Limb (tissue), 2 donors: ENCODE results near the gene ELL2.
"Not testable (repeated sequence)": the region's sequence is repeated elsewhere in the genome, so short reads cannot be mapped to it uniquely, and the experiment has no call there.

Source experiments
- DNase-seq, 2 donors: peaks; one replicate each; pipeline ENCODE4 v3.0.0-alpha.2; 2016; ENCODE audit errors: extremely low spot score in 2 of 2

The ELL2 gene

DNA sequence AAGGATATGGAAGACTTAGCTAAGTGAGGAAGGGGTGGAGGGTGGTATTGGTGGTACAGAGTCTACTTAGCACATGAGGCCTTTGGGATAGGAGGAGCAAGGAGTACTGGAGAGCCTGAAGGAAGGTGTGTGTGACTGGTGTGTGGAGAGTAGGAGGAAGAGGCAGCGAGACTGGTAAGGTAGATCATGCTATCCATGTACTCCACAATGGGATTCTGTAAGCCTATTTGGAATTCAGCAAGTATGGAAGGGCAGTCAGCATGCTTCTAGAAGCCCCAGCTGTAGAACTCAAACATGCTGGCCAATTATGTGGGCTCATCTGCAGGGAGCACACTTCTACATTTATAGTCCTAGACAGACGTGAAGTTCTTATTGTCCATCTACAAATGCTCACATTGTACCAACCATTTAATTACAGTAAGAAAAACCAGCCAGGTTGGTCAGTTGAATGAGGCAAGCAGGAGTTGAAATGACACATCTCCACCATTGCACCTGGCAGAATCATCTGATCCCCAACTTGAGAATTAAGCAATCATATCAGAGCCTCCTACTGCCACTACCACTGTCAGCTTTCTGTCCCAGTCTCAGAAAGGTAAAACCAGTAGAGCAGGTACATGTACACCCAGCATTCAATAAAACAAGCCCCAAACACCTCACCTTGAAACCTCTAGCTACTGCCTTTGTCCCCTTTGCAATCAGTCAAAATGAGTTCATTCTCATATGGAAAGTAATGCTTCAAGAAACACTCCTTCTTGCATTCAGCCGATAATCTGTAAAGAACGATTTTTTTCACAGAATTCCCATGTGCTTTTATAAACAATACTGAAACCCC is 78.2 kb downstream of the ELL2 start:
- no peak for DNase-seq

DNA sequence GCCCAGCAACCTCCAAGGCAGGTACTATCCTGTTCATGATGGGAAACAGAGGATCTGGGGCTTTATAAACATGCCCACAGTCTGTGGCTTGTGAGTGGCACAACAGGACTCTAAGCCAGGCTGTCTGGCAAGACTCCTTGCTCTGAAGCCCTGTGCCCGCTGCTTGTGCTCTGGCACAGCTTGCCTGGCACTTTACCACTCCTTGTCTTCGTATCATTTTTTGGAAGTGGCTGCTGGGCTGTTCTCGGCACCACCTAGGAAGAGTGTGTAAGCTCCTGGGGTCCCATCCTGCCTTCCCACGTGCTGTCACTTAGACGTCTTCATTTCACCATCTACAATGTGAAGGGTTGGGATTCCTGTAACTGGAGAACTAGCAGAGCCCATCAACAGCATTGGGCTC is 79.8 kb downstream of the ELL2 start:
- no peak for DNase-seq

DNA sequence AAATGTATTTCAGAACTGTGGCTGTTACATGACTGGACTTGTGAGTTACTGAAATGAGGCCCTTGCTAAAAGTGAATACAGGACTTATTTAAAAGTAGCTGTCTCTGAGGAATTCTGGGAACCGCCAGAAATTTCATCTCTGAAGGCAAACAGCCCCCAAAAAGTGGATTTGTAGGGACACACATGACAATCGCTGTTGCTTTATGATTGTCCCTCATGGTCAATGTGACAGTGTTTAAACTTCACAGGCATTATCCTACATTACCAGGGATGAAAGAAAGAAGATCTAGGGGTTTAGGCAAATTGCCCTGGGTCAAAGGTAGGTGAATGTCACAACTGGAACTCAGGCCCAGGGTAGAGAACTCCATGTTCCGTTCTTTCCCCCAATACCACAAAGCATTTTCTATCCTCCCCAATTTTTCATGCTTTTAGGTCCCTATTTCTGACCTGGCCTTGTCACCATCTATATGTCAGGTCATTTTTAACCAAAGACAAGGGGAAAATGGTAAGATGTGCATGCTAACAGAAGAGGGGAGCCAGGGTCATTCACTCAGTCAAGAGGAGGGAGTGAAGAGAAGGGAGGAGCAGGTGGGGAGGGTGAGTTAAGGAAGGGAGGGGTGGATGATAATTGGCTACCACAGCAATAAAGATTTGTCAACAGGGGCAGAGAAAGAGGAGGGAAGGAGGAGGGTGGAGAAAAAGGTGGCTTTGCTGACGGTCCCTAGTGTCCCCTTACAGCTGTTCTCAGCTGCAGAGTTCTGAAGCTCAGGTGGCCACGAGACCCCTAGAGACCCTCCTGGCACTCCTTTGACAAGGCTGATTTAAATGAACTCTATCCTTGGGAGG is 81.3 kb downstream of the ELL2 start:
- DNase-seq, result no peak

DNA sequence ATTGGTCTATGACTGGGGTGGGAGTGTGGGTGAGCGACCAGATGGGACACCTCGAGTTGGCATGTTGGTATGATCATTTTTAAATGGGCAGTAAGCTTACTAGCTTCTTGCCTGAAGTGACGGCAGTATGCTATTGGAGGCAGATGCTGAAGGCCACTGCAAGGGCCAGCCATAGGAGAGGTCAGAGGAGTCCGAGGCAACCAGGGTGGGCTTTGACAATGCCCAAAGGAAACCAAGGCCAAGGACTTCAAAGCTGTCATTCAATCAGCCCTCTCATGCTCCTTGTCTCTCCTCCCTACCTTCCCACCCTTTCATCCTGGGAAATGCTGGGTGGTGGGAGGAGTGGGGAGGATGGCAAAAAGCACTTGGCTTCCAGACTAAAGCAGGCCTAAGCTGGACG is 82.0 kb downstream of the ELL2 start:
- DNase-seq, result no peak

DNA sequence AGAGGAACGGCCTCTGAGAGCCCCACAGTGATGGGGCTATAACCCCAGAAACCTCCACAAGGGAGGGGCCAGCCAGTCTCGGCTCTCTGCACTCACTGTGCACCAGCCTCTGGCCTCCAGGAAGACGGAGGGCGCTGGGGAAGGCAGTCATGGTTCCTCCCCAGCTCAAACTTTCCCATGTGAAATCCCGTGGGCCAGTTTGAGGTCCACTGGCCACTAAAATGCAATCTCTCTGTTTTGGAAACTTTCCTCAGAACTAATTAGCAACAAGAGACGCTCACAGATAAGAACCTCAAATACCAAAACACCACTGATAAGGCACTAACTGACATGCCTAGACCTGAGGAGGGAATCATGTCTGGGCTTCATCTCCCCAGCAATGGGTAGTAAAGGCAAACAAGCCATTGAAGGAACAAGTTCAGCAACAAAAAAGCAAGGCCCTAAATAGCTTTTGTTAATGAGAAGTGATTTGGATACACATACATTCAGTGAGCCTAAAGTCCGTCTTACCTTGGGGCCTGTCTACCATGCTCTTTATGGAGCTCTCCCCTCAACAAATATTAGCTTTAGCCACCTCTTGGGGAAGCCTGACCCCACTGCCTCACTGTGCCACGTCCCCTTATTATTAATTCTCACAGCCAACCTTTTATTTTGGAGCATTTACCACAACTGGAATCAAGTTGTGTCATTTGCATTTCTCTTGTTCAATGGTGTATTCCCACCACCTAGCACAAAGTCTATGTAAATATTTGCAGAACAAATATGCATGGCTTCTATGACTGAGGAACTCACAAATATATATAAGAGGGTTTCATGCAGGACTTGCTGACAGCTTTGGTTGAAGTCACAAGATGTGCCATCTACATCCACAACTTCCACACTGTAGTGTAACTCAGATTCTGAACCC is 83.0 kb downstream of the ELL2 start:
- no peak for DNase-seq

DNA sequence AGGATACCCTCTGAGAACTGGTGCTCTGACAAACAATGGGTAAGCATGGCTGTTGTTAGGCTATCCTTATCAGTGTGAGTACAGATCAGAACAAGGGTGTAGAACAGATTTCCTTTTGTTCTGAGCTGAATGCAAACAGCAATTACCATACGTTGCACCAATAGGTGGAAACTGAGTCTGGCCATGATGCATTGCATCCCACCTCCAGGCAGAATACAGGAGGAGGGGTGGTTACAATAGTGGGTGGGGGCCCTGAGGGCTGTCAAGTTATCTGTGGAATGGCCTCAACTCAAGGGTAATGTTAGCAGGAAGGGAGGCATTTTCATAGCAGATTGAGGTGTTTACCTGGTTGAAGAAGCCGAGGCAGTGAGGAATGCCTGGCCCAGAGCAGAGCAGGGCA is 84.9 kb downstream of the ELL2 start:
- no peak for DNase-seq

DNA sequence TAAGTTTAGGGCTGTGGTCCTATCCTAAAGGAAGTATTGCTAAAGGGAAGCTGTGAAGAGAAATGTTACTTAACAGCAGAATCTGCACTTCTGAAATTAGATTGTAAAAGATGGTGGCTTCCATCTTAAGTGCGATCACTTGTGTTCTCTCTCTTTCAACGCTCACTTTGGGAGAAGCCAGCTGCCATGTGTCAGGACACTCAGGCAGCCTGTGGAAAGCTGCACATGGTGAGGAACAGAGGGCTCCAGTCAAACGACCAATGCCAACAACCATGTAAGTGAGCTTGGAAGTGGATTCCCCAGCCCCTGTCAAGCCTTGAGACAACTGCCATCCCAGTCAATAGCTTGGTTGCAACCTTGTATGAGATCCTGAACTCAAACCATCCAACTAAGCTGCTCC is 87.4 kb downstream of the ELL2 start:
- DNase-seq, result no peak

DNA sequence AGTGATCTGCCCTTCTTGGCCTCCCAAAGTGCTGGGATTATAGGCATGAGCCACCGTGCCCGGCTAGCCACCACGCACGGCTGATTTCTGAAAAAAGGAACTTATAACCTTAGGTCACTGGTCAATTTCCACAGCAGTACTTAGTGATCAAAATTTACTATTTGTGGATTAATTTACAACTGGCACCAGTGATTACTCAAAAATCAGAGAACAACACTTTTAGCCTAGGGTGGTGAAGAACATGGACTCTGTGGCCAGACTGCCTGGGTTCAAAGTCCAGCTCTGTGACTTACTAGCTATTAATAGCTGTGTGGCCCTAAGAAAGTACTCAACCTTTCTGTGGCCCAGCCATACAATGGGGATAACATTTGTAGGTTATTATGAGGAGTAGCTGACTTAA is 88.3 kb downstream of the ELL2 start:
- DNase-seq, result no peak

DNA sequence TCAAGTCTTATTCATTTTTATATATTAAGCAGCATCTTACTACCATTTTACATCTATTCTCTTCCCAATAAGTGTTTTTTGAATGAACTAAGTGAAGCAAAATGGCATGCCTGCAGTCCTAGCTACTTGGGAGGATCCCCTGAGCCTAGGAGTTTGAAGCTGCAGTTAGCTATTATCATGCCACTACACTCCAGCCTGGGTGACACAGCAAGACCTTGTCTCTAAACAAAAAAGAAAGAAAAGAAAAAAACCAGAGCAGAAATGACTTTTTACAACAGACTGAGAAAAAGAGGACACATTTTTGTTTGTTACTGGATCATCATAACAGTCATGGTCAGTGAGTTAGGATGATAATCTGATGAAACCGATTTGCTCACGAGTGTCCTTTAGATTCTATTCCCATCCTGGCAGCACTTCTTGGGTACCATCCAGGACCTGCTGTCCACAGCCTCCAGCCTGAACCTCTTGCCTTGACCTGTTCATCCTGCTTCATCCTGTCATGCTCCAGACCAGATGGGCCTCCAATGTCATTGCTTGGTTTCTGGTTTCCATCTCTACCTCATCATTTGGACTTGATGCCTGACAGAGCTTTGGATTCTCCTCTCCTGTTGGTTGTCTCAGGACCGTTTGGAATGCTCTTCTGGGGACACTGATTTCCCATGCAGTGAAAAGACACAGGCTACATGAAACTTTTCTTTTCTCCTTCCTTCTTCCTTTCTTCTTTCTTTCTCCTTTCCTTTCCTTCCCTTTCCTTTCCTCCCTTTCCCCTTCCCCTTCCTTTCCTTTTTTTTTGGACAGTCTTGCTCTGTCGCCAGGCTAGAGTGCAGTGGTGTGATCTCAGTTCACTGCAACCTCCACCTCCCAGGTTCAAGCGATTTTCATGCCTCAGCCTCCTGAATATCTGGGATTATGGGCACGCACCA is 89.0 kb downstream of the ELL2 start:
- DNase-seq, result no peak

DNA sequence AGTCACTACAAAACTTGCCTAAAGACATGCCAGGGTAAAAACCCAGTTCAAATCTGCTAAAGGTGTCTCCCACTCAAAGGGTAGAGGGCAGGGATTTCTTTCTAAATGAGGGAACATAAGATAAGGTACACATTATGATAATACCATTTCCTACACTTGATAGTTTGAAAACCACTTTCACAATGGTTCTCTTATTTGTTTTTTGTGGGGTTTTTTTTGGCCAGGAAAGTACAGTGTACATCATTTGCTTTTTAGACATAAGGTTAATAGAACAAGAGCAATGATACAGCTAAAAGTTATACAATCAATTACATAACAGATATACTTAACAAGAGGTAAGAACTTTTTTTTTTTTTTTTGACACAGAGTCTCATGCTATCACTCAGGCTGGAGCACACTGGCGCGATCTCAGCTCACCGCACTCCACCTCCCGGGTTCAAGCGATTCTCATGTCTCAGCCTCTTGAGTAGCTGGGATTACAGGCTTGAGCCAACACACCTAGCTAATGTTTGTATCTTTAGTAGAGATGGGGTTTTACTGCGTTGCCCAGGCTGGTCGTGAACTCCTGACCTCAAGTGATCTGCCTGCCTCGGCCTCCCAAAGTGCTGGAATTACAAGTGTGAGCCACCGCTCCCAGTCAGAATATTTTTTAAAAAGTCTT is 90.4 kb downstream of the ELL2 start:
- no peak for DNase-seq

DNA sequence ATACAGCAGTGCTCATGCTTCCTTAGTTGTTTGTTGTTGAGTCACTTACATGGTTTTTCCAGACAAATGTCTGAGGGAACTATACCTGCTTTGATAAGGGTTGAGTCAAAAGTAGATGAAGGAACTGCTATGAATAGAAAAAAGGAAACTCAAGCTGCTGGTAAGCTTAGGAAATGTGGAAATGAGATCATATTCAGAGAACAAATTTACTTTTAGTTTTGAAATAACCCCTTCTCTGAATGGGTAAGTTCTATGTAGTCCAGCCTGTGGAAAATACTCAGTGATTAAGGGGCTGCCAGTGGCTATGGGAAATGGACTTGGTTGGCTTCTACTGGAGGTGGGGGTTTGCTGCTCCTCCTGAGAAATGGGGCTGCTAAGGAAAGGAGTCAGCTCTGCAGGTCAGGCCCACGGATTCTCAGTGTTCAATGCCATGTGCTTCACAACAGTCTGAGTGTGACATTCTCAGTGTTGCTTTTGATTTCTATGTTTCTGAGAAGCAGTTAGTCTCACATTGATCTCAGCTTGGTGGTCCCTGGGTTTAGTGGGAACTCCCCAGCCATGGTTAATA is 91.5 kb downstream of the ELL2 start:
- no peak for DNase-seq

DNA sequence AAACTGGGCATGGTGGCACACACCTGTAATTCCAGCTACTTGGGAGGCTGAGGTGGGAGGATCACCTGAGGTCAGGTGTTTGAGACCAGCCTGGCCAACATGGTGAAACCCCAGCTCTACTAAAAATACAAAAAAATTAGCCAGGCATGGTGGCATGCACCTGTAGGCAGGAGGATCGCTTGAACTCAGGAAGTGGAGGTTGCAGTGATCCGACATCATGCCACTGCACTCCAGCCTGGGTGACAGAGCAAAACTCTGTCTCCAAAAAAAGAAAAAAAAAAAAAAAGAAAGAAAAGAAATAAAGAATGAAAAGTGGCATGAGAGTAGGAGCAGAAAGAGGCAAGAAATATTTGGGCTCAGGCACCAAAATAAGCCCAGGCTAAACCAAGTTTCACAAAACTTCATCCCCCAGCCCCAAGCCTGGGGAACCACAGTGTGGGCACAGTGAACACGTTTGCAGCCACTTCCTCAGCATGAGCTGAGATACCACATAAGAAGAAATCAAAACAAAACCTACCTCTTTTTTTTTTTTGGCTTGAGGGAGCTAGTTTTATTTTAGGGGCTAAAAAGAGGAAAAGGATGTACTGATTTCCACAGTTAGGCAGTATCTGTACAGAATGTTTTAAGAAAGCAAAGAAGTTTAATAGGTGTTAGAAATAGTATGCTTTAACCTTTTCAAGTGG is 92.3 kb downstream of the ELL2 start:
- DNase-seq, result not testable (repeated sequence)

DNA sequence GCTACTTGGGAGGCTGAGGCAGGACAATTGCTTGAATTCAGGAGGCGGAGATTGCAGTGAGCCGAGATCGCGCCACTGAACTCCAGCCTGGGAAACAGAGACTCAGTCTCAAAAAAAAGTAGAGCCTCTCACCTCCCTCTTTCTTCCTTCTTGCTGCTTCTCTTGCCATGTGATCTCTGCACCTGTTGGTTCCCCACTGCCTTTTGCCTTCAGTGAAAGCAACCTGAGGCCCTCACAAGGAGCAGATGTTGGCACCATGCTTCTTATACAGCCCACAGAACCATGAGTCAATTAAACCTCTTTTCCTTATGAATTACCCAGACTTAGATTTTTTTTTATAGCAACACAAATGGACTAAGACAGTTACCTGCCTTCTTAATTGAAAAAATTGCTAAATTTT is 93.5 kb downstream of the ELL2 start:
- no peak for DNase-seq

DNA sequence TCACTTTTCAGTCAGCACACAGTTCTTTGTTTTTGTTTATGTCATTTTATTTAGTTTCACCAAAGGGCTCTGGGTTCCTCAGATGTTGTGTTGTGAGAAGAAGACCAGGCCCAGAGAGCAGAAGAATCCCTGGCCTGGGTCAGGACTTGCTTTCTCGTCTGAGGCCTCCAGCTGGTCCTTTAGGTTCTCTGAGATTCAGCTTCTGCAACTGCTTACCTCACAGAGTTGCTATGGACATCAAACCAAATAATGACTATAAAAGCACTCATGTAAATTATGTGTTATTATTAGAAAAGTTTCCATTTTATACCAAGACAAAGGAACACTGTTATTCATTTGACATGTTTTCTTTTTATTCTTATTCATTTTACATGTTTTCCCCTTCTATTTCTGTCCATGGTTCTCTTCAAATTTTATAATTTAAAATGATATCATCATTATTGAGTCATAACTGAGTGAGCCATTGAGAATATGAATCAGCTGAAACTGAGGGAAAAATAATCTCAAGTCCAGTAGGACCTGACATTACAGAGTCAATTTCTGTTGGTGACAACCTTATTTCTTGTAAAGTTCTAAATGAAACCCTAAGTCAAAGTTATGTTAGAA is 95.1 kb downstream of the ELL2 start:
- DNase-seq, result no peak

DNA sequence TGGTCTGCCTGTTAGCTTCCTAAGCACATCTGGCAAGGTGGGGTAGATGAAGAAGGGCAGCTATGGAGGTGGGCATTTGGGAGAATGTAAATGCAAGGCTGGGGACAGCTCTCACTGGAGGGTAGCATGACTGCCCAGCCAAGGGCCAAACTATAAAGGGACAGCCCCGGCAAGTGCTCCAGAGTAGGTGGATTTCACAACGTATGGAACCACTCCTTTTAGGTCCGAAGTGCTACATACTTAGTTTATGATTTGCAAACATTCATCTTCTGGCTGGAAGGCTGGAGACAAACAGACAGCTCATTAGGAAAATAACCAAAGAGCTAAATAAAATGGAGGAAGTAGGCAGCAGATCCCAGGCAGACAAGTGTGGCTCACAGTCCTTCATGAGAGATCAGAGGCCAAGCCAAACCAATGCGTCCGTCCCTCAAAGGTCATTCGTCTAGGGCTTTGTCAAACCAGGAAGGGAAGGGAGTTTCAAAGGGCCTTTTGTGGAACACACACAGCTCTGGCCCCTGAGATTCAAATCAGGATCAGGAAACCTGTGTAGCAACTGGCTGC is 96.6 kb downstream of the ELL2 start:
- DNase-seq, result no peak

DNA sequence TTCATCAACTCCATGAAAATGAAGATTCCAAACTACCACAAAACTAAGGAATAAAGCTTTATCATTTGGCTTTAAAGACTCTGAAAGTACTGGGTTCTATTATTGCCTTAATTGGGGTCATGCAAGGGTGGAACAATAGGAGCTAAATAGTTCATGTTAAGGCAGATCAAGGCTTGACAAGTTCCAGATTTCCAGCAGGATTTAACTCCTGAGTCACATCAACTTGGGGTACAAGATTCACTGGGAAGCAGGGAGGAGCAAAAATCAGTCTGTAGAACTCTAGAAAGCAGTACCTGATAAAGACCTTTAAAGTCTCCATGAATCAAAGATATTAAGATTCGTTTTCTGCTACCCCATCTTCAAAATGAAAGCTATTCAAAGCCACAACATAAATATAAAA is 97.2 kb downstream of the ELL2 start:
- no peak for DNase-seq

DNA sequence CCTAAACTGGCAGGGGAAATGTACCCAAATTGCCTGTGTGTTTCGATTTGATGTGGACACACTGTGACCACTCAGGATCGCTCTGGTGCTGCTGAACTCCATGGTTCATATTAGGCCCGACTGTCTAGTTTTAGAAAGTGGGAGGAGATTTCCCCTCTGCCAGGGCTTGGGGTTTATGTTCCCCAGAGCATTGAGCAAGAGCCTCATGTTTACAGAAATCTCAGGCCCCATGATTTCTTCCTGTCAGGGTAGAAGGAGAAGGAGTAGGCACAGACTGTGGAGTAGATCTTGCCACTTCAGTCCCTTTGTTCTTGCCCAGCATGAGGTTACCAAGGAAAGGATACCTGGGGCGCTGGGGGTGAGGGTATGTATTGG is 98.3 kb downstream of the ELL2 start:
- no peak for DNase-seq

DNA sequence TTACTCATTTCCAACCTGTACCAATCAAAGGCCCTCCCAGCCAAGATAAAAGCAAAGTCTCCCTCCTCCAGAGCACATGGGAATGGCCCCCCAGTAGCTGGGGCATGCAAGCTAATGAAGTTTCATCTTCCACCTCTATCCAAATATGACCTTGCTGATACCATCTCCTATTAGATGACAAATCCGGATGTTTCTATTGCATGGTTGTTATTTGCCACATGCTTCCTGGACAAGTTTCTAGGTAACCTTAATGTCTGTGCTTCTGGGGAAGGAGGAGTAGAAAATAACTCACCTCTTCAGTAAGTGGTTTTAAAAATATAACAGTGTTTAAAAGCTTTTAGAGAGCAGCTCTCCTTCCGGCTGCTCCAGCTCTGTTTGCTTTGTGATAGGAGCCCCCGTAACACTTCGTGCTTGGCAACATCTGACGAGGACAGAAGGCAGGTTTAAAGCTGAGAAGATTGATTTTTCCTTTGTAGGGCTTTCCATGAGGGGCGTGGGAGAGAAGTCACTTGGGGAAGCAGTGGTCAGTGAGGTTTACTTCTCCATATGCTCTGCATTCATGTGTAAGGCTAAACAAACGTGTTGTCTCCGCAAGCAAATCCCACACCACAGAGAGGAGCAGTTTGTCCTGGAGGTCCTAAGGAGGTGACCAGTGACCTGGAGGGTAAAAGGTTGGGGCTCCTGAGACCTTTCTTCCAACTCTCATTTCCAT is 98.8 kb downstream of the ELL2 start:
- no peak for DNase-seq
